NCI-H2227 (cell line): ENCODE results near the gene MRPS35.
"Not testable (repeated sequence)": the region's sequence is repeated elsewhere in the genome, so short reads cannot be mapped to it uniquely, and the experiment has no call there.

ENCODE experiments used
- DNase-seq: peaks from one replicate; lab custom pipeline; 2025; ENCODE audit not compliant: unreplicated experiment; lab: John Stamatoyannopoulos, UW

The MRPS35 gene

DNA sequence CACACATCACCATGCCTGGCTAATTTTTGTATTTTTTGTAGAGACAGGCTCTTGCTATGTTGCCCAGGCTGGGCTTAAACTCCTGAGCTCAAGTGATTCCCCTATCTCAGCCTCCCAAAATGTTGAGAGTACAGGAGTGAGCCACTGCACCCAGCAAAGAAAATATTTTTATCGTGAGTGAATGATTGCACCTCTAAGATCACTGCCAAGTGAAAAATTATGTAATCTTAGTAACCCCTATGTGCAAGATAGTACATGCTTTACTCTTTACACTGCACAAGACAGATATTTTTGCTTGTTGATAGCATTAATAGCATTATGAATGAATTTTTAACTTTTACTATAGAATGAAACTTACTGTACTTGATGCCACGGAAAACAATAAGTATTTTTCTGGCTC is 3.4 kb upstream of the MRPS35 start:
- no peak for DNase-seq

- DNase-seq = no peak
These were observed 1.3 kb upstream of the MRPS35 start for GRCh38 chr12:27709212-27709931.

GRCh38 chr12:27709932-27710591 is 570 bp upstream of the MRPS35 start:
- no peak for DNase-seq

GRCh38 chr12:27711317-27711682 is 668 bp downstream of the MRPS35 start:
- peak; percentile 34 for DNase-seq

GRCh38 chr12:27711967-27712366 is 1.3 kb downstream of the MRPS35 start:
- no peak for DNase-seq

DNA sequence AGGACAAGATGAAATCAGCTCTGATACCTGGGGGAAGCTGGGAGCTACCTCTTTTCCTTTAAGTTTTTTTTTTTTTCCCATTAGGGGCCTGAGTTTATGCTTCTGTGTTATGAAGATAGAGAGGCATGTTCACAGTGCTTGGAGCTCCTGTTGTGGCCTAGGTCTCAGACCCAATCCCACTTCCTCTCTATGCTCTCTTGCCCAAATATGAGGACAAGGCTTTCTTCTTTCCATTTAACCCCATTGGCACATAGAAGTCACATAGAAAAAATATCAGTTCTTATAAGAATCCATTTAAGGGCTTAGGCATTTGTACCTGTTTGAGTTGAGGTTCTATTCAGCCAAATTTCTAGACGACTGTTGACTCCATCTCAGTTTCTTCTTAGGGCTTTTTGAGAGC is 12.6 kb downstream of the MRPS35 start:
- no peak for DNase-seq

DNA sequence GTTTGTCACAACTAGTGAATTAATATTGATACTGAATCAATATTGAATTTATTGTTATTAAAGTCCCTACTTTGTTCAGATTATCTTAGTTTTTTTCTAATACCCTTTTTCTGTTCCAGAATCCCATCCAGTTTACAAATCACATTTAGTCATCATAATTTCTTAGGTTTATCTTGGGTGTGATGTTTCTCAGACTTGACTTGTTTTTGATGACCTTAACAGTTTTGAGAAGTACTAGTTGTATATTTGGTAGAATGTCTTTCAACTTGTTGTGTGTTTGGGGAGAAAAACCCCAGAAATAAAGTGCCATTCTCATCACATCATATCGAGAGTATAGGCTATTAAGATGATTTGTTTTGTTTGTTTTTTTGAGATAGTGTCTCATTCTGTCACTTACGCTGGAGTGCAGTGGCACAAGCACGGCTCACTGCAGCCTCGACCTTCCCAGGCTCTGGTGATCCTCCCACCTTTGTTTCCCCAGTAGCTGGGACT is 19.5 kb downstream of the MRPS35 start:
- DNase-seq = no peak

- DNase-seq = no peak
These were observed 21.6 kb downstream of the MRPS35 start for GRCh38 chr12:27732281-27732680.

- peak; percentile 24 for DNase-seq
These were observed 22.5 kb downstream of the MRPS35 start for GRCh38 chr12:27733052-27733656.

- DNase-seq = no peak
These were observed 23.2 kb downstream of the MRPS35 start for GRCh38 chr12:27733791-27734190.

DNA sequence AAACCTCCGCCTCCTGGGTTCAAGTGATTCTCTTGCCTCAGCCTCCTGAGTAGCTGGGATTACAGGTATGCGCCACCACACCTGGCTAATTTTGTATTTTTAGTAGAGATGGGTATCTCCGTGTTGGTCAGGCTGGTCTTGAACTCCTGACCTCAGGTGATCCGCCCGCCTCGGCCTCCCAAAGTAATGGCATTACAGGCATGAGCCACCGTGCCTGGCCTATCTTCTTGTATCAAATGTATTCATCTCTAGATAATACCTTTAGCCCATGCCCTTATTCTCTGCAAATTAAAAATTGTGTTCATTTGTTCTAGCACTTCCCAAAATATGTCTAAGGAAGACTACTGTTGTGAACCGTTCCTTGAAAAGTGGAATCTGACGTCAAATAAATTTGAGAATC is 23.7 kb downstream of the MRPS35 start:
- DNase-seq = not testable (repeated sequence)

DNA sequence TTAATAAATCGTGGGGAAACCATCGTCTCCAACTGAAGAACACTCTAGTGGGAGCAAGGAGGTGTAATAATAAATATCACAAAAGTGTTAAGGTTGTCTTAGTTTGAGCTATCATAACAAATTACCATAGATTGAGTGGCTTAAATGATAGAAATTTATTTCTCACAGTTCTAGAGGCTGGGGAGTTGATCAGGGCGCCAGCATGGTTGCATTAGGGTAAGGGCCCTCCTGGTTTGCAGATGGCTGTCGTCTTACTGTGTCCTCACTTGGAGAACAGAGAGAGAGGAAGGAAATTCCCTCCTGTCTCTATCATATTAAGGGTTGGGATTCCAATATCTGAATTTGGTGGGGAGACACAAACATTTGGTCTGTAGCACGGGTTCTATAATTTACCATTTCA is 33.0 kb downstream of the MRPS35 start:
- DNase-seq = no peak

DNA sequence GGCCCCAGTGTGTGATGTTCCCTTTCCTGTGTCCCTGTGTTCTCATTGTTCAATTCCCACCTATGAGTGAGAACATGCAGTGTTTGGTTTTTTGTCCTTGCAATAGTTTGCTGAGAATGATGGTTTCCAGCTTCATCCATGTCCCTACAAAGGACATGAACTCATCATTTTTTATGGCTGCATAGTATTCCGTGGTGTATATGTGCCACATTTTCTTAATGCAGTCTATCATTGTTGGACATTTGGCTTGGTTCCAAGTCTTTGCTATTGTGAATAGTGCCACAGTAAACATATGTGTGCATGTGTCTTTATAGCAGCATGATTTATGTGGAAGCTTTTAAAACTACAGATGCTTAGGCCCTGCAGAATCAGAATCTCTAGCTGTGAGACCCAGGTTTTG is 35.1 kb downstream of the MRPS35 start:
- not testable (repeated sequence) for DNase-seq

DNA sequence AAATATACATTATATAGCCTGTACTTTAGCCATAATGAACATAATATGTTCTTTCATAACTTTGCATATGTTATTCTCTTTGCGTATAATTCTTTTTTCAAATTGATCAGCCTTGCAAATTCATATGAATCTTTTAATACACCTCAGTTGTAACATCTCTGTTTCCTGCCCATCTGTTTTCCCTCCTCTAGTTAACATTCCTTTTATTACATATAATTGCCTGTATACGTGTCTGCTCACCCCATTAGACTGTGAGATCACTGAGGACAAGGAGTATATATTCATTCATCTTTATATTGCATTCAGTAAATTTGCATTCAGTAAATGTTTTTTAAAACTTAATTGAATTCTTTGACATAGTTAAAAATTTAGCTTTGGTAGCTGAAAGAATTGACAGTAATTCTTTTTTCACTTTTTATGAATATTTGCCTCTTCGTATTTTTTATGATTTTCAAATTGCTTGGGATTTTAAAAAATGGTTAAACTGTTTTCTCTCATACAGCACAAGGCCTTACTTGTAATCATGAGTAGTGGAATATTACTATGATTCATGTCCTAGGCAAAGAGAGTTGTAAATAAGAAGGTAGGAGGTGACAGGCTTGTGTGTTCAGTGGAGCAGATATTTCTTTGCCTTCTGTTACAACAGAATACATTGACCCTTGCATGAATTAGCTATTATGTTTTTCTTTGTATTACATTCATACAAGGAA is 36.6 kb downstream of the MRPS35 start:
- DNase-seq = no peak

- DNase-seq = no peak
These were observed 40.9 kb downstream of the MRPS35 start for GRCh38 chr12:27751386-27752047.

DNA sequence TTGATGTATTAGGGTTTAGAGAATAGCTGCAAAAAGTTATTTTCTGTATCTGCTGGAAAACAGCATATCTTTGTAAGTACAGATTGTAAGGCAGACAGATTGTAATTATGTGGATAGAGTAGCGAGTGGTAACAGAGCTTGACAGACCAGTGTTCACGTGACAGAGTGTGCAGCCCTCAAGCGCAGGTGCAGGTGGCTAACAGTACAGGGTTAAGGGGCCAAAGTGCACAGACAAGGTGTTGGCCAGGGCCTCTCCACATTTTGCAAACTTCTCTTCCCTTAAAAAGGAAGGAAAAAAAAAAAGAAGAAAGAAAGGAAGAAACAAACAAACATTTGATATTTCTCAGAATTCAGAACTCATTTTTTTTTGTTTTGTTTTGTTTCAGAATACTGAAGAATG is 44.2 kb downstream of the MRPS35 start:
- no peak for DNase-seq

DNA sequence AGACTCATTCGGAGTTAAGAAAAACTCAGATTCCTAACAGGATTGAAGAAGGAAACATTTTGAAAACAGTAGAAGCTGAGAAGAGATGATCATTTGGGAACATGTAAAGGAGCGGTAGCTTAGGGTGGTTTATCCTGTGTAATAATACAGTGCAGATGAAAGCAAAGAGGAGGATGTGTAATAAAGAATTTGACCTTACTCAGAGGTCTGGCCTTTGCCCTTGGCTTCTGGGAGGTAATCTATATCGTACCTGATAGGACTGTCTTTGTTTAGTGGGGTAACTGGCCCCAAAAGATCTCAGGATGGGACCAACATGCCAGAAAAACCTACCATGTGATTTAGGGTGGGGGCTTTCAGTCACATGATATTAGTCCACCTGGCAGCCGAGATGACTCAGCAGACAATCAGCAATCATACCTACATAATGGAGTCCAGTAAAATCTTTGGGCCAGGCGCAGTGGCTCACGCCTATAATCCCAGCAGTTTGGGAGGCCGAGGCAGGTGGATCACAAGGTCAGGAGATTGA is 46.1 kb downstream of the MRPS35 start:
- no peak for DNase-seq

DNA sequence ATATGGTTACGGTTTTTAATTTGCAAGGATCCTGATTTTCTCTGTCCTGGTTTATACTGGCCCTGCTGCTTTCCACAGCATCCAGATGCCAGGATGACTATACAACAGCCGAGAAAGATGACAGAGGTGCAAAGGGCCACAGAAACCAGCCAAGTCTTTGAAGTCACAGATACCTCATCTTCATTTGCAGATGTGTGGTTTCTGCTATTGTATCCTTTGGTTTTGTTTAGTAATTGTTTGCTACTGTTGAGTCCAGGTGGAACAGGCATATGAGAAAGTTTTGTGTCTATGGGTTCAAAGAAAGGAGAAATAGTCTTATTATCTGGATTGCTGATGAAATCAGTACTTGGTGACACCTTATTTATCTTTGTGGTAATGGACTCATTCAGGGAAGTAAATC is 52.1 kb downstream of the MRPS35 start:
- no peak for DNase-seq

GRCh38 chr12:27766587-27766986 is 56.0 kb downstream of the MRPS35 start:
- no peak for DNase-seq

DNA sequence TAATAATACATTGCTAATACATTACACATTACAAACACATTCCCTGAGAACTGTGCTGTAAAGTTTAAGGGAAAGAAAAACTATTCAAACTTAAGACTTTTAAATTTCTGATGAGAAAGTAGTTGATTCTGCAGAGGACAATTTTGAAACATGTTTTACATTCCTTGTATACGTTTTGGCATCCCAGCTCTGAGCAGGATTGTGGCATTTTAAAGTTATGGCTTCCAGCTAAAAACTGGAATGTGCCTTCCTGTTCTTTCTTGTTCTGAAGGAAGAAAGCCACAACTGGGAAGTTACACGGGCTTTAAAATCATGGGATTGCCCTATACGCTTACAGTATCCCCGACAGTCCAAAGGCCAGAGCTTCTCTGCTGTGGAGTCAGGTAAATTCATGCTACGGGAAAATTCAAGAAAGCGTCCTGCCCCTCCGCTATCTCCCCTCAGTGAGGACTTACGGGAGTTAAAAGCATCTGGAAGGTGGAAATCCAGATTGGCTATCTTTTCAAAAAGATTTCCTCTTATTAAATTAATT is 58.6 kb downstream of the MRPS35 start:
- no peak for DNase-seq
